Retinal pigment epithelial cell (primary cell): Measurements from ENCODE around the gene PRKAA1.
"Not testable (repeated sequence)": the region's sequence is repeated elsewhere in the genome, so short reads cannot be mapped to it uniquely, and the experiment has no call there.

Experiments
- DNase-seq: peaks from one replicate; pipeline ENCODE4 v3.0.0-alpha.2; 2010; ENCODE audit warnings: low read depth
- H3K4me3 ChIP-seq: 2 replicates; pipeline ENCODE4 v1.5.1; 2011; ENCODE audit warnings: mild to moderate bottlenecking, low read length, control low read depth, moderate library complexity
- CTCF ChIP-seq: conservative IDR thresholded peaks from 2 replicates; pipeline ENCODE4 v1.5.1; 2011; ENCODE audit warnings: low read depth, low read length, control low read depth, inconsistent platforms

Gene PRKAA1

GRCh38 chr5:40717281-40717680 lies 80.9 kb downstream of the PRKAA1 start:
- no peak for TF ChIP-seq CTCF
- no peak for DNase-seq
- no peak overlapping the region for H3K4me3 ChIP-seq

- DNase-seq, result no peak
- no peak overlapping the region for H3K4me3 ChIP-seq
- TF ChIP-seq CTCF, result no peak
Measured at GRCh38 chr5:40716590-40716989, 81.6 kb downstream of the PRKAA1 start.

- TF ChIP-seq CTCF, result peak; percentile 43
- no peak for DNase-seq
- H3K4me3 ChIP-seq, result no peak overlapping the region
Measured at GRCh38 chr5:40716000-40716399, 82.2 kb downstream of the PRKAA1 start.

DNA sequence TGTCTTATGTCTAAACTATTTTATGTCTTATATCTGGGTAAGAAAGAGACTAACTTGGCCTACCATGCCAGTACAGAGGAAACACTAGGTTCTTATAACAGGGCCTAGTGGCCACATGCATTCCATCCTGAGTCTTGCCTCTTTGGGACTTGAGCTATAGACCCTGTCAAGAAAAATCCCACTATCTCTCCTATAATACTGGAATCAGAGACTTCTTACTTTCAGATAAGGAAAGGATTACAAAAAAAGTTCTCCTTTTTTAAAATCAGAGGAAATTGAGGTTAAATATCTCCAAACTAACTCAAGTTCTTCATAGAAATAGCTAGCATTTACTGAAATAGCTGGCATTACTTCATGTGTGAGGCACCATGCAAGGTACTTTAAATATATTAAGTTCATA lies 84.2 kb downstream of the PRKAA1 start:
- TF ChIP-seq CTCF, result no peak
- H3K4me3 ChIP-seq, result no peak overlapping the region
- DNase-seq, result no peak

DNA sequence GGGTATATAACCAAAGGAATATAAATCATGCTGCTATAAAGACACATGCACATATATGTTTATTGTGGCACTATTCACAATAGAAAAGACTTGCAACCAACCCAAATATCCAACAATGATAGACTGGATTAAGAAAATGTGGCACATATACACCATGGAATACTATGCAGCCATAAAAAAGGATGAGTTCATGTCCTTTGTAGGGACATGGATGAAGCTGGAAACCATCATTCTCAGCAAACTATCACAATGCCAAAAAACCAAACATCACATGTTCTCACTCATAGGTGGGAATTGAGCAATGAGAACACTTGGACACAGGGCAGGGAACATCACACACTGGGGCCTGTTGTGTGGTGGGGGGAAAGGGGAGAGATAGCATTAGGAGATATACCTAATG lies 87.6 kb downstream of the PRKAA1 start:
- H3K4me3 ChIP-seq, DNase-seq: not testable (repeated sequence)
